Glomerular visceral epithelial cell (primary cell): ENCODE data around the gene CNTNAP2.

Source experiments
- DNase-seq: peaks from one replicate; pipeline ENCODE4 v3.0.0-alpha.2; 2016; ENCODE audit errors: extremely low spot score

Gene CNTNAP2

DNA sequence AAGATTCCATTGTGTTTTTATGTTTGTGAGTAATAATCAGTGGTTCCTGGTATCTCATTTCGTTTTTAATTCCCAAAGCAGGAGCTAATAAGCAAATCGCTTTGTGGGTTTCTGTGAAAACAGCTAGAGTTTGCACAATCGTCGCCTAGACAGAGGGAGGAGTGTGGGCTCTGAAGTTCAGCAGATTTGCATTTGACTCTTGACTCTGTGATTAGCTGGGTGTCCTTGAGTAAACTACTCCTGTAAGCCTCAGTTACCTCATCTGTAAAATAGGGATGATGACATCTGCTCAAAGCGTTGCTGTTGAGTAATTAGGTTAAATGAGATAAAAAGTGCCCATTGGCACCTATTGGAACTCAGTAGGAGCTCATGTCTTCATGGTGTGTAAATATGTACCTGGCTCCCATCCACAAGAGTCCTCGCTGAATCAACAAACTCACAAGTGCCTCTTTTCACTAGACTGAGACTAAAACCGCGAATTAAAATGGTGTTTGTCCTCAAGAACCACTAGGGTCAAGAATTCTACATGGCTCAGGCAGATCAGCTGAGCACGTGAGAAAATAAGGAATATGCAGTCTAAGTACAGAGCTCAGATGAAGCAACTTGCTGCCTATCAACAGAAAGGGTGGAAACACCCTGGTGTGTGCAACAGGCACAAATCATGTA, 2088.2 kb downstream of the CNTNAP2 start:
- no peak for DNase-seq

DNA sequence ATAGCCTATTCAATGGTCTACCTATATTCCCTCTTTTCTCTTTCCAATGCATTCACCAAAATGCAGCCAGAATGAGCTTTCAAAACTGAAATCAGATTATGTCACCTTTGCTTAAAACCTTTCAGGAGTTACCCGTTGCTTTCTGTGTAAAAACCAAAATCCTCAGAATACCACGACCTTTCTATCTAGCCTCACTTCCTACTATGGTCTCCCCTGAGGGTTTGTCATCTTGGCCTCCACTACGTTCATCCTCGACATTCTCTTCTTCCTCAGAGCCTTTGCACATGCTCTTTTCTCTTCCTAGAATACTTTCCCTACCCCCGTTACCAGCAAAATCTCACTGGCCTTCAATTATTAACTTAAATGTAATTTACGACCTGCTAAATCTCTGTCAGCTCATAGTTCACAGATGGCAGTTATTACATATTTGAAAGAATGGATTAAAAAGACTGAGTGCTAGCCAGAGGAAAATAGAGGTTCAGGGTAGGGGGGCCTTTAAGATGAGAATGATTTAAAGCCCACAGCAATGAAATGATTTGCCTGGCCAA, 2093.1 kb downstream of the CNTNAP2 start:
- no peak for DNase-seq

DNA sequence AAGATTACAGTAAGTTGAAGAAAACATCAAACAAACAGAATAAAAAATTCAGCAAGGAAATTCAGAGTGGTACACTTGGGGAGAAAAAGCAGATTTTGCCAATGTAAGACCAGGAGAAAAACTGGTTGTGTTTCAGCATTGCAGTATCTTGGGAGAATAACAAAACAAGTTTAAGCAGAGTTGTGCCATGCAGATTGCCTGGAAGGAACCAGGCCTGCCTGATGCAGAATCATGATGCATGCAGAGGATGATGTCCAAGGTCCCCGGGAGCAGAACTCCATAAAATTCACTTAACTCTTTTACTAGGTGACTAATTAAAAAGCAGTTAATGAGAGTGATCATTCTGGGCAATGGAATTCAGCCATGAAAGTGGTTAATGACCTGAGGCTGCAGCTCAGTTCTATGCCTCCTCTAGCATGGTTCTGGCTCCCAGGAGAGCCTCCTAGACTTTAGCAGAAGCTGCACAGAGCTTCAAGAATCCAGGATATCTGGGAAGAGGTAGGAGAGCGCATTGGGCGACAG, 2094.3 kb downstream of the CNTNAP2 start:
- no peak for DNase-seq

DNA sequence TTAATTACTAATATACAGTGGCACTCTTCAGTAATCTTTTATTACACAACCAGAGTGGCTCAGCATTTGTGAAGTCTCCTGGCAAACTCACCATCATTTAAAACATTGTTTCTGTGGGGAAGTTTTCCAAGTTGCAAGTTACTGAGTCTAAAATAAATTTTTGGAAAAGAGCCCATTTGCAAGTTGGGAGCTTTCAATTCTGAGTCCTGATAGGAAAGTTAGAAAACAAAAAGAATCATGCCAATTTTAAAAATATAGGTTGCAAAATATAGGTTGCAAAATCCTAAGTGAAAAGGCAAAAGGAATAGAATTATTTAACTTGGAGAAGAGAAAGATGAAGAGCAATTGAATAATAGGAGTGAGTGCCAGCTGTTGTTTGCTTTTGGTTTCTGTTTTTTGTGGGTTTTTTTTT, 2095.1 kb downstream of the CNTNAP2 start:
- DNase-seq = no peak

DNA sequence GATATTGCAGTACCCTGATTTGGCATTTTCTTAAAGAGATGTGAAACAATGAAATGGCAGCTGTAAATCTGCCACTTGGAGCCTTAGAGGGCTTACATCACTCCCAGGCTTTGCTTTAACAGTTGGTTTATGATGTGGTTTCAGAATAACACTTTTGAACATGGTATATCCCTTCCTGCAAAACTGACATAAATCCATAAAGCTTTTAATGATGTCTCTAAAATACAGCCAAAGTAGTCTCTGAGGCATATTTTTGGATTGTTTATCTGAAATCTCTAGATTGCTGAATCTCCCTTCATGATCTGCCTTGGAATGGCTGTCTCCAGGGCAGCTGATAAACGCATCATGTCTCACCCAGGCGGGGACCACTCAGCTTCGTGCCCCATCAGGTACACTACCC, 2096.1 kb downstream of the CNTNAP2 start:
- no peak for DNase-seq

DNA sequence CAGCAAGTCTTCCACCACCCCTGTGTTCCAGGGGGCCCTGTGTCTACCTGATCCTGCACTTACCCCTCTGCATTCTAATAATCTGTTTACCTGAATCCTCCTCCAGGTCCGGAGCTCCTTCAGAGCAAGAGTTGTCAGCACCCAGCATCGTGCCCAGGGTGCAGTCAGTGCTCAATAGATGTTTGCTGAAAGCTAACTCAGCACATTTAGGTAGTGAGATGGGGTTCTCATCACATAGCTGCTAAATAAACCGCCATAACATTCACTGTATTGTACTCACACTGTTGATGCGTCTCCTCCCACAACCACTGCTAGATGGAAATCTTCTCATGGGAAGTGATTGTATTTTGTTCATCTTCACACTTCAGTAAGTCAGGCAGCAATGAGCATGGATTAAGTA, 2097.5 kb downstream of the CNTNAP2 start:
- DNase-seq = no peak

DNA sequence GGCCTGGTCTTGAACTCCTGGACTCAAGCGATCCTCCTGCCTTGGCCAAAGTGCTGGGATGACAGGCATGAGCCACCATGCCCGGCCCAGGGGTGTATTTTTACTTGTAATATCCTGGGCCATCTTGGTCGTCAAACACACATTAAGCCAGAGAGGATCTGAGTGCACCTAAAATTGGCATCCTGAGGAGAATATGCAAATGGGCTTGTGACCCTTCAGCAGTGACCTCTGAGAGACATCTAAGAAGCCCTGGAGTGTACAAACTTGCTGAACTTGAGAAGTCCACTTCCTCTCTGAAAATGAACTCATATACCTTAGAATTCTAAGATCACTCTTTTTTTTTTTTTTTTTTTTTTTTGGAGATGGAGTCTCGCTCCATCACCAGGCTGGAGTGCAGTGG, 2102.0 kb downstream of the CNTNAP2 start:
- DNase-seq = no peak

DNA sequence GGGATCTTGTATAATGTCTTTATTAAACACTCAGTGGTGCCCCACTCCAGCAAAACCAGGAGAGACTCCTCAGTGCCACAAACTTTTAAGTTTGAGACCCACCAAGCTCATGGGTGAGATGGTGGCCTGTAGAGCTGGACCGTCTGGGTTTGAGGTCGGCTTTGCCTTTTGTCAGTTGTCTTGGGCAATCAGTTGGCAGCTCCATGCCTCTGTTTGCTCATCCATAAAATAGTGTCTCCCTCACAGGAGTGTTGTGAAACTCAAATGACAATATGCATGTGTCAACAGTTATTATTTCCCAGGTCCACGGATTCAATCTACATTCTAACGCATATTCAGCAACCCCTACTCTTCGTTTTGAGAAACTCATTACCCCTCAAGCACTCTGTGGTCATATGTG, 2106.1 kb downstream of the CNTNAP2 start:
- no peak for DNase-seq

DNA sequence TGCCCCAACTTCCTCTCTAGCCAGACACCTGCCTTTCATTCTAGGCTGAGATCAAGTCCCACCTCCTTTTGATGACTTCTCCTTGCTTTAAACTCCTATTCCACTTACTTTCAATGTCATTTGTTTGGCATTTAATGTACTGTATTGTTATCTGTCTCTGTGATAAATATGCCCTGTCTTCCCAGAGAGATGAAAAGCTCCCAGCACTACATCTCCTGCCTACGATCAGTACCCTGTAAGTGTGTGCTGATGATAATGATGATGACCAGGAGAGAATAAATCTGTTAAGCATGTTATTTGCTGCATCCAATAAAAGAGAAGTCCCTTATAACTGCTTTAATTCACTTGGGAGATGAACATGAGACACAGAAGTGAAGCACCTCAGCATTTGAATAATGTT, 2106.6 kb downstream of the CNTNAP2 start:
- DNase-seq = no peak

DNA sequence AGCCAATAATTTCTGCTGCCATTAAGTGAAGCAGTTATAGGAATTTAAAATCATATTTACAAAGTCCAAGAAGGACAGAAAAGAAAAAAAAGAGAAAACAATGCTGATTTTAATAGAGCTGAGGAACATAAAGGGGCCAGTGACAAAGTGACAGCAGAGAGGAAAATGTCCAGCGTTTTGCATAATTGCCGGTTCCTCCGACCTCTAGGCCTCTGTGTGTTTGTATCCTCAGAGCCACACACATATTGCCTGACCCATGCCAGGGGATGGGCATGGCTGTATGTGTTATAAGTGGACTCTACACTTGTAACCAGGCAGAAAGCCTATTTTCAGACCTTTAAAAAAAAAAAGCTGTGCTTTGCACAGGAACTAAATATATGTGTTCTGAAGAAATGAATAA, 2107.1 kb downstream of the CNTNAP2 start:
- no peak for DNase-seq

DNA sequence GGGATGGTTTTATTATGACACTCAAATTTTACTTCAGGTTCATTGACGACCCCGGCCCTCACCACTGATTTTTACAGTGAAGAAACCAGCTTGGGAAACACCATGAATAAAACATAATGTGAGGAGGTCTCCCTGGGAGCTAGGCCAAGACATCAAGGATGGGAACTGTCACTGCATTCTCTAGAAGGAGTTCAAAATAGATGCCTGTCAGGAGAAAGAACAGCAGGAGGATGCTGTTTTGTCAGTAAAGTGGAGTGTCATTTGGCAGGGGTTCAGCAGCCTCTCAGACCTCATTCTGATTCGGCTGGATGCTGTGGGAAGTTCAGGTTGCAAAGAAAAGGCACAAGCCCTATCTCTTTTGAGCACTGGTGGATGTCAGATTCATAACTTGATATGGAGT, 2113.7 kb downstream of the CNTNAP2 start:
- DNase-seq = no peak

DNA sequence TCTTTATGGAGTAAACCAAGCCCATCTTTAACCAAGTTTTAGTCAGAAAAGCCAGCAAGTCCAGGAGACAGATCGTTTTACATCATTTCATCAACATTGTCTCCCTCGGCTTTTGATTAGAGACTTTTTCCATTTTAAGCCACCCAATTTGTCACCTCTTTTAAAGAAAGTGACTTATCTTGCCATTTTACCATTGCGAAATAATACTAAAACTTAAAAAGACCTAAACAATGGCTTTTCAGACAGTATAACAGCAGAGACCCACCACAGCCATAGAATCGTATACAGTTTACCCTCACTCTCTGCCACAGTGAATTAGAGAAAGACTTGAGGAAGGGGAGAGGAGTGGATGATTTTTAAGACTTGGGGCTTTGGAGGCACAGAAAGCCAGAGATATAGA, 2114.3 kb downstream of the CNTNAP2 start:
- DNase-seq = no peak

DNA sequence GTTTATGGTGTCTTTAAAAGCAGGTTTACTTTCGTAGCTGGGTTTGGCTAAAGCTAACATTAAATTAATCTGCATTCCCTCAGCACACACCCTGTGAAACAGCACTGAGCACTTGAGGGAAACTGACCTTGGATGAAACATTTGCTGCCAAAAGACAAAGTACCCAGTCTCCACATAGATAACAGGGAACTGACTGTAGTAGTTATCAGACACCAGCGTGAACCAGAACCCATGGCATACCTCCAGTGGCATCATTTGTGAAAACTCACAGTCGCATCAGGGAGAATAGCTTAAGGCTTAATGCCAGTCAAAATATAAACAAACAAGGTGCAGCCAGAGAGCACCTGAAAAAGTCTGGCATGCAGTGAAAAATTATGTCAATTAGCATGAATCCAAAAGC, 2116.2 kb downstream of the CNTNAP2 start:
- no peak for DNase-seq

DNA sequence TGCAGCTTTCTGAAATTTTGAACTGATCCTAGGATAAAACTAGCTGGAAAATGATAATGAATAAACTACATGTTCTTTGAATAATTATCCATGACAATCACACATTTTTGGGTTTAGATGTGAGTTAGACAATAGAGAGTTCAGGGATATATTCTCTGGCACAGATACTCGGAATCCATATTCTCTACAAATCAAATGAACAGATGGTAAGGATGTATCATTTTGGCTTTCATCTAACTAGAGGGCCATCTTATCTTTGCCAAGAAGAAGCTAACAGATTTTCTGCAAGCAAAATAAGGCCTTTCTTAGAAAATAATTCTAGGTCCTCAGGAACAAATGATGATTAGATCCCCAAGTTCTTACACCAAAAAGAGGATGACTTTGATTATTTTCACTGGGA, 2118.1 kb downstream of the CNTNAP2 start:
- DNase-seq = no peak

DNA sequence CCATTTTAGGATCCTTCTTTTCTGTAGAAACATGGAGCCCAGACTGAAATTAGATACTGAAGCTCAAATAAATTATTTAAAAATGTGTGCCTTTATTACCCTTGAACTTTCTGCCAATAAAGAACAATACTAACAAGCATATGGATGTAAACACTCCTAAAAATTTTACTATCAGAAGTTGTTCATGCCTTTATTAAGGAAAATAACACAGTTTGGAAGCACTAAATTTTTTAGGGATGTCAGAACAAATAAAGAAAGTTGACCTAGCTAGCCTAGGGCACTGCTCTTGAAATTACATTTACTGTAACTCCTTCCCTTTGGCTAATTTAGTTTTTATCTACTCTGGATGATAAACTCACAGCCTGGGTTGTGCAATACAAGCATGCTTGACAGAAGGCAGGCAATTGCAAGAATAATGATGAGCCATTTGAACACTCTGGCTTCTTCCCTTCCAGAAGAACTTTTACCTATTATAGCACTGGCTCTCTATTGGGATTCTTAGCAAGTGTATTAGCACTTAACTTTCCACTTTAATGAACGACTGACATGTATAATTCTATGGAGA, 2122.2 kb downstream of the CNTNAP2 start:
- DNase-seq = no peak

DNA sequence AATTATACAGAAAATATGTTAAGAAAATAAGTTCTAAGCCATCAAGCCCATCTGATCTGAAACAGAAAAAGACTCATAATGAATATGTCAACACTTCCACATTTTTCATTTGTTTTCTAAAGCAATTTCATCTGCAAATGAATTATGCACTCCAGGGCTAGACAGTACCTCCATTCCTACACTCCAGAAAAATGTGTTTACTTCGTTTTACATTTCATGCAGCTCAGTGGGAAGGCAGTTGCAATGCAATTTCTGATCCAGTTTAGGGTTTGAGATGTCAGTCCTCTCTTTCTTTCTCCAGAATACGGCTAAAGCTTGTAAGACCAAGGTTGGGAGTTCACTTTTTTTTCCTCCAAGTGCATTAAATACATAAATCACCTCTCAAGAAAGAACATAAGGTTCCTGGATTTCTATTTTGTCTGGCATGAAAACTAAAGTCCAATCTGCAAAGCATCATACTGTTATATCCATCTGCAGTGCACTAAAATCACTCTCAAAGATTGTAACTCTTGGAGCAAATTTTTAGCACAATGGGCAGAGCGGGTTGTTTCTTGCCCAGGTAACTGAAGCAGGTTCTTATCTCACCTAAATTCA, 2125.2 kb downstream of the CNTNAP2 start:
- DNase-seq = no peak

DNA sequence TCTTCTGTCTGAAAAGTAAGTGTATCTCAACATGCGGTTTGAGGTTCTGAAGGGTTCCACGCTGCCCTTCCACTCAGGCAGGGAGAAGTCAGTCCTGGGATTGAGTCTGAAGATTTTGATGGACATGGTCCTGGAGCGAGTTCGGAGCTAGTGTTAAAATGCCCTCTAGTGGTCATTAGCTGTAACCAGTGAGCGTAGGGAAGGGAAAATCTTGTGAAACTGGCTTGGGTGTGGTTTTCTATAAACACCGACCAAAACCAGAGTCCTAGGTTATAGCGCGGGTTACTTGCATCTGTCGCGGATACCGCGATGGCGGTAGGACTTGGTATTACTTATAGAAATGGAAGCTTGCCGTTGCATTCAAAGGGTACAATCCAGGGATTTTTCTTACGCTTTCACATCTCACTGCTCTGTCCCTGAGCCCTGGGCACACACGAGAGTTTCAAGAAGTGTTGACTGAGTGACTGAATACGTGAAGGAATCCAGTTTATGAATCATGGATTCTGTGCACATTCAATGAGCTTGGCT, 2125.8 kb downstream of the CNTNAP2 start:
- peak; percentile 6 for DNase-seq

DNA sequence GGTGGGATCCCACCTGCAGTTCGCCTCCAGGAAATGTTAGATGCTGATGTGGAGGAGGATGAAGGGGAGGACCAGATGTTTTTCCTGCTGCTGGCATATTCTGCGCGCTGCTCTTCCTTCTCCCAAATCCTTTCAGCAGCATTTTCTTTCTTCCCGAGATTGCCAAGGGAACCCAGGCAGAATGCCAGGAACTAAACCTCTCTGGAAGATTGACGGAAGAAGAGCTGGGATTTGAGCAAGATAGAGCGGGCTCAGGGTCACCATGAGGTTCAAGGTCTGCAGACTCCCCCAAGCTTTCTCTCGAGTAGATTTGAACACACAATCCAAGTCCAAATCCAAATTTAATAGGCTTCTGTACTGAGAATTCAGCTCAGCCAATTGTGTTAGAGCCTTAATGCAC, 2128.8 kb downstream of the CNTNAP2 start:
- no peak for DNase-seq

DNA sequence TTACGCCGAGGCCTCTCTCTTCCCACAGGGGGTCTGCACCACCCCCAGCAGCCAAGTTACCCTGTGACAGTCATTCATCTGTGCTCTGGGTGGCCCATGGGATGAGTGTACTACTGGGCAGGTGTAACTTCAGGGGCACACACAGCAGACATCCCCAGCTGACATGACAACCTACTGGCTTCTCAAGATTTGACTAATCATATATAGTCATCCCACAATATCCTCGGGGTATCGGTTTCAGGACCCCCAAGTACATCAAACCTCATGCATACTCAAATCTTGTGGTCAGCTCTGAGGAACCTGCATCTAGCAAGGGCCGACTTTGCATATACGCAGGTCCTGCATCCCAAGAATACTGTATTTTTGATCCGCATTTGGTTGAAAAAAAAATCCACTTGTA, 2137.0 kb downstream of the CNTNAP2 start:
- no peak for DNase-seq

DNA sequence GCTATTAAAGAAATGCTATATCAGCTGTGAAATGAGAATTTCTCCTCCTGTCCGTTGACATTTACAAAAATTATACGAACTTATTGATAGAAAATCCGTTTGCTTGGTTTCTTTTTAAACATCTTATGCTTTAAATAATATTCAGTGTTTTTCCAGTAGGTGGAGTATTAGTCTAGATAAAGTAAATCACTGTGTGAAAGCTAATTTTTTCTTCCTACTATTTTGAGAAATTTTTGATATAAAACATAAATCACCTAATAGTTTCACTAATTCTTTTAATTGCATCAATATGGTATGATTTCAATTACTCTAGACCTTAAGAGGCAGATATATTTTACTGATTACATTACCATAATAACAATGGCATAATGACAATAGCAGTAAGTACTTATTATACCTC, 2138.7 kb downstream of the CNTNAP2 start:
- no peak for DNase-seq

DNA sequence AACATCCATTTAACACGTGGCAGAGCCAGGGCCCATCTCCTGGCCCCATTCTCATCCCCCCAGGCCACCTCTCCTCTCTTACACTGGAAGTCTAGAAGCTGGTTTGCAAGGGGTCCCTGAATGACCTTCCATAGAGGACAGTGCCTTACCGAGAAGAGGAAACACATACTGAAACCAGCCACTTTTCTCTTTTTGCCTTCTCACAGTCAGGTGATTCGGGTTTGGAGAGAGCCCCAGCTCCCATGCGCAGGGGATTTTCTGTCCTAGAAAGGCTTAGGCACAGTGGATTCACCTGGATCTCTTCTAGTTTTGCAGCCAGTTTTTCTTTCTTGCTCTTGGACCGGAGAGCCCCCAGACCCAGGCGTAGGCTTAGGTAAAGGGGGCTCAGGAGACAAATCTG, 2139.8 kb downstream of the CNTNAP2 start:
- DNase-seq = no peak

DNA sequence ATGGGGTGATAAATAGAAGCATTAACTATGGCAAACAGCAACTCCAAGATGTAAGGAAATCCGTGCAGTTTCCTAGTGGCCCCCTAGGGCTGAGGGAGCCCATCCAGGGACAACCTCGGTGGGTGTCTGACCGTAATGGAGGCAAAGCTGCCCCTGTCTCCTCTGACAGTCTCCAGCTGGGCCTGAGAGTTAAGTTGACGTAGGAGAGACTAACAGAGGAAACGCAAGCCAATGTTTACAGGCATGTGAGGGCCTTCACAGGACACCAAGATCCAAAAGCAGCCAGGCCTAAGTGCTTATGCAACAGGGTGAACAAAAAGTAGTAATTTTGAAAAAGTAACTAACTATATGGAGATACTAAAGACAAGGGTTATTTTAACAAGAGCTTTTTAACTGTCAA, 2144.0 kb downstream of the CNTNAP2 start:
- no peak for DNase-seq

DNA sequence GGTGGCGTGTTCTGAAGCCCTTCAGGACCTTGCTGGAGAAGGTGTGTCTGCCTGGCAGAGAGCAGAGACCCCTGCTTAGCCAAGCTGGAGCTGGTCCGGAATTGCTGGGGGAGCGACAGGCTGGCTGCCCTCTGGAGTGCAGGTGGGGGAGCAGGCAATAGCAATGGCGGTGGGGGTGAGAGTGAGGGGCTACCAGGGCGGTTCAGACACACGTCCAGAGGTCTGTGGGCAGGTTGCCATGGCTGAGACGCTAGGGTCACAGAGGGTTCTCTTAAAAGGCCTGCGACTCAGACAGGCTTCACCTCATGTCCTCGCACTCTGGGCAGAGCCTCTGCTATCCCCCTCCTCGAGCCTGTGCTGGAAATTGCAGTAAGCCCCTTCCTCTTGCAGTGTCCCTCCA, 2144.9 kb downstream of the CNTNAP2 start:
- DNase-seq = no peak
